K562 (cell line): ENCODE results near the gene XKR7. TPM values are rescaled to one million over a fixed set of nuclear protein-coding genes. Genes with fewer than 3 reads are reported as not detected.
"Not testable (repeated sequence)": the region's sequence is repeated elsewhere in the genome, so short reads cannot be mapped to it uniquely, and the experiment has no call there.

Experiments used
- ATAC-seq: fragments of 200-7000 bp; cut with Tn5 transposase; 3 replicates; pipeline ENCODE4 v1.9.1; 2020; ENCODE audit warnings: moderate library complexity
- BruUV-seq: library from RNA; stranded (reverse); fragments of 400-500 nt; replicated peaks from 2 replicates; lab custom pipeline; 2021; lab: Mats Ljungman, UMichigan
- CTCF ChIA-PET: fragments of 300-600 bp; formaldehyde crosslinking; extraction: SDS; loops from one replicate; lab custom pipeline; 2021; ENCODE audit warnings: low intra/inter-chr PET ratio; lab: Yijun Ruan, JAX
- POLR2A ChIA-PET: fragments of 300-600, 350-650 bp; sonication (Branson Sonifier 250); formaldehyde crosslinking; extraction: SDS; loops from one replicate; lab custom pipeline; 2021; ENCODE audit warnings: antibody characterized with exemption, inconsistent platforms; lab: Yijun Ruan, JAX
- DNase-seq, 4 experiments: peaks; one replicate each; pipeline versions ENCODE4 v3.0.0 to v3.0.0-alpha.2; 2011 to 2018; ENCODE audit warnings: low spot score in 3 of 4, mixed read lengths in 3 of 4; ENCODE audit errors: extremely low read depth in 1 of 4
- FAIRE-seq: peaks from 2 replicates; lab custom pipeline; 2011; peaks lifted over from hg19 to GRCh38; lab: Jason Lieb, UNC
- H2AFZ ChIP-seq: 2 replicates; pipeline ENCODE4 v1.6.0; 2011; ENCODE audit warnings: low read depth, low read length, control low read depth, inconsistent platforms
- H3K27ac ChIP-seq: fragments of 200-600 bp; 3 replicates; pipeline ENCODE4 v1.8.0; 2011; ENCODE audit warnings: low read depth, mild to moderate bottlenecking, control low read depth, inconsistent platforms, low read length, moderate library complexity, mixed read lengths; ENCODE audit errors: extremely low read depth
- H3K27me3 ChIP-seq, 2 experiments: fragments of 300-600 bp in 1 of 2; 2 replicates in 1 of 2; 3 replicates in 1 of 2; pipeline versions ENCODE4 v1.6.0 to v1.8.0; 2011; ENCODE audit warnings: inconsistent platforms in 2 of 2, low read length in 2 of 2, mild to moderate bottlenecking in 1 of 2, mixed read lengths in 1 of 2, moderate library complexity in 1 of 2; ENCODE audit not compliant: control insufficient read depth in 2 of 2, insufficient read depth in 2 of 2
- H3K36me3 ChIP-seq: fragments of 300-600 bp; 3 replicates; pipeline ENCODE4 v1.8.0; 2011; ENCODE audit warnings: mild to moderate bottlenecking, low read length, inconsistent platforms; ENCODE audit not compliant: control insufficient read depth, insufficient read depth
- H3K4me1 ChIP-seq, 2 experiments: fragments of 200-600 bp in 1 of 2; replicated peaks in 1 of 2; 2 replicates in 1 of 2; 3 replicates in 1 of 2; pipeline versions ENCODE4 v1.5.1 to v1.8.0; 2011; ENCODE audit warnings: inconsistent platforms in 2 of 2, low read length in 2 of 2, mild to moderate bottlenecking in 1 of 2, mixed read lengths in 1 of 2, moderate library complexity in 1 of 2; ENCODE audit not compliant: control insufficient read depth in 2 of 2, insufficient read depth in 2 of 2
- H3K4me2 ChIP-seq: 2 replicates; pipeline ENCODE4 v1.6.1; 2011; ENCODE audit warnings: low read length, control low read depth, inconsistent platforms, mixed read lengths; ENCODE audit not compliant: insufficient read depth
- H3K4me3 ChIP-seq: fragments of 200-600 bp; sonication (generic), shearing (Covaris generic); 2 replicates; pipeline ENCODE4 v1.5.1; 2016; ENCODE audit warnings: control low read depth, inconsistent platforms
- H3K79me2 ChIP-seq: fragments of 200-600 bp; 3 replicates; pipeline ENCODE4 v1.8.0; 2011; ENCODE audit warnings: low read length, inconsistent platforms; ENCODE audit not compliant: control insufficient read depth, insufficient read depth
- H3K9ac ChIP-seq, 2 experiments: 2 replicates each; pipeline versions ENCODE4 v1.6.0 to v1.6.1; 2011; ENCODE audit warnings: low read depth in 2 of 2, low read length in 2 of 2, control low read depth in 1 of 2, inconsistent platforms in 1 of 2, mild to moderate bottlenecking in 1 of 2, mixed read lengths in 1 of 2; ENCODE audit not compliant: insufficient read depth in 1 of 2
- H3K9me1 ChIP-seq: one replicate; pipeline ENCODE4 v1.6.0; 2011; ENCODE audit warnings: inconsistent platforms, mild to moderate bottlenecking, low read length, moderate library complexity; ENCODE audit not compliant: control insufficient read depth, insufficient read depth
- H3K9me3 ChIP-seq: replicated peaks from 2 replicates; pipeline ENCODE4 v1.5.1; 2011; ENCODE audit warnings: low read depth, low read length, inconsistent platforms; ENCODE audit not compliant: control insufficient read depth, insufficient read depth
- H4K20me1 ChIP-seq: replicated peaks from 2 replicates; pipeline ENCODE4 v1.6.1; 2011; ENCODE audit warnings: low read length, inconsistent platforms, mixed read lengths; ENCODE audit not compliant: control insufficient read depth, insufficient read depth
- CUX1 ChIP-seq: fragments of 200-800 bp; sonication (Bioruptor generic); IDR thresholded peaks from 2 replicates; pipeline ENCODE4 v1.6.1; 2016; ENCODE audit warnings: missing genetic modification characterization, missing compliant biosample characterization
- TAF7 ChIP-seq: fragments of 450-650 bp; IDR thresholded peaks from 2 replicates; pipeline ENCODE4 v1.6.1; 2016; ENCODE audit warnings: missing genetic modification characterization, missing compliant biosample characterization
- TARDBP ChIP-seq: fragments of 450-650 bp; IDR thresholded peaks from 2 replicates; pipeline ENCODE4 v1.6.1; 2016
- ZNF146 ChIP-seq: IDR thresholded peaks from one replicate; pipeline ENCODE4 v1.6.1; 2018; ENCODE audit warnings: missing compliant biosample characterization; ENCODE audit not compliant: unreplicated experiment
- WGBS: fragments of 100-300 bp; shearing (Covaris generic); methylation state at CpG from one replicate; pipeline ENCODE4 v1.1.6; 2016; ENCODE audit warnings: low coverage, mixed read lengths; ENCODE audit not compliant: insufficient coverage; ENCODE audit errors: missing lambda C conversion rate; 5-methylcytosine and 5-hydroxymethylcytosine counted together
- in situ Hi-C: fragments of 300-500 bp; cut with MboI; formaldehyde crosslinking; loops from 4 replicates; pipeline ENCODE4 v1.15.0; 2018; ENCODE audit warnings: inconsistent platforms, mixed read lengths
- intact Hi-C: fragments of 100-400 bp; cut with micrococcal nuclease; formaldehyde crosslinking; loops from 2 replicates; pipeline ENCODE4 v1.14.2; 2022
- polyA plus RNA-seq, 8 experiments: library from polyadenylated mRNA; depleted of rRNA in 4 of 8; stranded (reverse) in 5 of 8; unstranded in 3 of 8; fragments of >200 nt; fragmentation: Nextera tagmentation in 2 of 8; fragmentation: Illumina TruSeq in 1 of 8; extraction: Ambion mirVana in 2 of 8; extraction: Trizol in 1 of 8; gene quantifications; 2 replicates each; pipeline versions ENCODE4 v1.2.1 to v1.2.3, GENCODE V29; 2011 to 2014; ENCODE audit warnings: inconsistent platforms in 1 of 8, missing spikeins in 1 of 8
- total RNA-seq, 7 experiments: library from RNA; depleted of rRNA in 6 of 7; stranded (reverse); fragments of >200 nt in 6 of 7; fragmentation: Illumina TruSeq in 2 of 7; extraction: Trizol in 2 of 7; gene quantifications; 2 replicates each; pipeline versions ENCODE4 v1.2.1 to v1.2.3, GENCODE V29; 2011 to 2021; ENCODE audit warnings: low replicate concordance in 1 of 7

Gene XKR7
- total and polyA plus RNA-seq, 9 of the 15 experiments (the other 6 are each of a cell fraction or from before 2014, with no cell fraction given) = 0.02 TPM; not detected in 8

GRCh38 chr20:31920275-31920855 lies 47.6 kb upstream of the XKR7 start (continued):
- no peak for TF ChIP-seq CUX1
- TF ChIP-seq TAF7 (tag) = no peak
- no peak for TF ChIP-seq TARDBP

GRCh38 chr20:31921480-31921879 lies 46.5 kb upstream of the XKR7 start:
- H3K9me1 ChIP-seq, H3K9ac ChIP-seq, ATAC-seq, H3K4me3 ChIP-seq, FAIRE-seq, H3K79me2 ChIP-seq, H2AFZ ChIP-seq, DNase-seq, CTCF ChIA-PET, BruUV-seq, POLR2A ChIA-PET, H3K36me3 ChIP-seq: not testable (repeated sequence)
- peaks cover 4 to 44% of the 10 kb centered on the region in 2 experiments; a peak in 3 of 5 replicates for H3K27me3 ChIP-seq
- H3K4me1 ChIP-seq = peaks cover 16 to 19% of the 10 kb centered on the region in 2 experiments
- peaks cover 25% of the 10 kb centered on the region for H4K20me1 ChIP-seq
- WGBS = 2% methylated on average over 4 of the region's 5 CpGs
- TF ChIP-seq ZNF146 (CRISPR knock-in tag) = peak; percentile 29
- TF ChIP-seq, all 486 proteins: peak for 1; not testable (repeated sequence) for 485
- intact Hi-C loops, H3K27ac ChIP-seq, H3K9me3 ChIP-seq, in situ Hi-C loops, H3K4me2 ChIP-seq: not testable (repeated sequence)
